Hippocampal formation (tissue), 2 donors: ENCODE results near the gene ITGA1.

Experiments
- DNase-seq, 2 donors: peaks; one replicate each; lab custom pipeline; 2025; lab: John Stamatoyannopoulos, UW

ITGA1 gene

GRCh38 chr5:52772668-52773067, 15.0 kb upstream of the ITGA1 start:
- DNase-seq = no peak

DNA sequence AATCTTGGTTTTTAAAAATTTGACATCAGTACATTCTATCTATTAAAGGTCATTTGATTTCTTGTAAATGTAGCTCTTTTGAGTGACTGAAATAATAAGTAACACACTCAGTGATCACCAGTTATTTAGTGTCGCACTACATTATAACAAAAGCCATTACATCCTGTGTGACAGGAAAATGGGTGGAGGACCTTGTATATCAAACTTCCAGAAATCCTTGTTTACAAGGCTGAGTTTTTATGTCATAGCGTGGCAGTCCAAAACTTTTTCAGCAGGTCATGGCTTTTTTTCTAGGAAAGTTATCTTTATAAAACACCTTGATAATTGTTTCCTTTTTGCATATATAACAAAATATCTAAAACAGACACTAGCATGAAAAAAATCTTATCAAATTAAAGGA, 14.4 kb upstream of the ITGA1 start:
- DNase-seq = no peak

- DNase-seq = no peak
These were observed 13.7 kb upstream of the ITGA1 start for GRCh38 chr5:52774005-52774410.

DNA sequence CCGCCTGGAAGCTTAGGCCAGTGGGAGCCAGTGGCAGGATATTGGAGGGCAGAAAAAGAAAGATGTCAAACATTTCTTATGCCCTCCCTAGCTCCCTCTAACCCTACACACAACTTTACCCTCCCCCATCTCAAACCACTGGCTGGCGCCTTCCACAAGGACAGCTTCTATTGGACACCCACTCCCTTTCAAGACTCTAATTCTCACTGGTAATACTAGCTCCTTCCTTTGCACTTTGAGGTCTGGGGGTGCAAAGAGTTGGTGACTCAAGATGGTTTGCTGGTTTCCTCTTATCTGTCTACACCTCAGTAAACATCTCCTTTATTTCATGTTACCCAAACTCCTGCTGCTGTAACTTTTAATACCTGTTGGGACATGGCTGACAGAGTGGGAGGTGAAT, 11.6 kb upstream of the ITGA1 start:
- DNase-seq = no peak

GRCh38 chr5:52777186-52777585, 10.5 kb upstream of the ITGA1 start:
- DNase-seq = no peak

DNA sequence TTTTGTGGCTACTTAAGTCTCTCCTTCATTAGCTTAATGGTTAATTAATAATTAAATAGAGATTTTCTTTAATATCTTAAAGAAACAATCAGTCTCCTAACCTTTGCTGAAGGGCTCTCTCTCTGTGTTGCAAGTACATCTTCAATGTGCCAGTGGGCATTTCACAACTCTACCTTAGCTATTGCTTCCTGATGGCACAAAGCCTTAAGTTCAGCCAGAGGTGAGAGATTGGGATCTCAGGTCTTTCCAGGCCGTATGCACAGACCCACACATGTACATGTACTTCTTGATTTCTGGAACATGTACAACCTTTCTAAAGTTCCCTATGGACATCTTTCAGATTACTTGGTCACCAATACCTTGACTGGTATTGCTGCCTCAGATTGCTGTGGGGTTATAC, 8.9 kb upstream of the ITGA1 start:
- no peak for DNase-seq

DNA sequence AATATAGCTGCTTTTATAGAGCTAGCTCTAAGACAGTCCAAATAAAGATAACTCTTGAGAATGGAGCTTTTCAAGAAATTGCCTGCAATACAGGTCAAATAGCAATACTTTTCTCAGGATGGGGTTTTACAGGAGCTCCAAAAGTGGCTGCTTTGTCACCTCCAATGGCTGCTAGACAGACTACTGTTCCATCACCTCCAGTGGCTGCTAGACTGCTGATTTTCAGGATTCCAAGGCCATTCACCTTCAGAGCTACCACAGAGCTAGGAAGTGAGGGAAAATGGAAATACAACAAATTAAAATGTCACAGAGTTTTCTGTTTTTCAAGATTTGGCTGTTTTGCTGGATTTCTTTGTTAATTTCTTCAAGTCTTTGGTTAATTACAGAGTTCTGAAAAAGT, 8.5 kb upstream of the ITGA1 start:
- no peak for DNase-seq

- no peak for DNase-seq
These were observed 4.3 kb upstream of the ITGA1 start for GRCh38 chr5:52783226-52783959.

GRCh38 chr5:52784737-52785136, 3.0 kb upstream of the ITGA1 start:
- DNase-seq = no peak

GRCh38 chr5:52786391-52786790, 1.3 kb upstream of the ITGA1 start:
- no peak for DNase-seq

DNA sequence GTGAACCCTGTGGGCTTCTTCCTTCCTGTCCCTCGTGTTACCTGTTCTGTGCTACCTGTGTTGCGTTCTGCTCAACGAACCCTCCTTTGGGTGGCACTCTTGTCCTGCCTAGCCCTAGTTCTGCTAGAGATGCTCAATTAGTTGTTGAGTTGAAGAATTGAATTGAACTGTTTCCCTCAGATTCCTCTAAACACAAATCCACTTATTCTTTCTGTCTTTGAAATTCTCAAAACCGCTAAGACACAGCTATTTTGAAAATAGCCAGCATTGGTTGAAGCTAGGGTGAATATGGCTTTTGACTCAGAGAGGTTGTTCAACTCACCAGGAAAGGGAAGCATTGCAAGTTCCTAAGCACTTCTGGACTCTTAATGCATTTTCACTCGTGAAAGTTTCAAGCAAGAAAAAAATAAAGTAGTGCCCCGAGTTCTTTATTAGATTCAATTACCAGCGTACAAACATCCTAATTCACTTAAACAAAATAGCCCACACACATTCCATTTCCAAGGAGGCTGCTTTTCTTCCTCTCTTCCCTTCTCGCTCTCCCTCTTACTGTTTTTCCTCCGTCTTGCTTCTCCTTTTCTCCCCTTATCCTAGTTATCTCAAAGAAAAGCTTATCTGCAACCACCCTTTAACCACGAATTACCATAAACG, 642 bp upstream of the ITGA1 start:
- DNase-seq = no peak

GRCh38 chr5:52788505-52788821, 747 bp downstream of the ITGA1 start:
- no peak for DNase-seq

GRCh38 chr5:52789378-52789777, 1.7 kb downstream of the ITGA1 start:
- DNase-seq = no peak

- no peak for DNase-seq
These were observed 2.1 kb downstream of the ITGA1 start for GRCh38 chr5:52789851-52790250.

DNA sequence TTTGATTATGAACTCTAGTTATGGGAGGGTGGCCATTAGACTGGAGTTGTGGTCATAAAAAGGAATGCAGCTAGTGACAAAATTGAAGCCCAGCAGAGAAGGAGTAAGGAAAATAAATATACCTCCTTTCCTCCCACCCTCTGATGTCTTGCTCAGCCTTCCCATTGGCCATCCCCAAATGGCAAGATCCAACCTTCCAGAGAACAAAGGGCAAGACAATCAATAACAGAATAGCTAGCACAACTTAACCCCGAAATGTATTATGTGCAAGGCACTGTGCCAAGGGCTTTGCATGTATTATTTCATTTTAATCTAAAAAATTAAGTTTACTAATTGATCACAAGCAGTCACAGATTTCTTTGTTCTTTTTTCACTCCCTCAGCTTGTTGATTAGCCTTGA, 3.6 kb downstream of the ITGA1 start:
- DNase-seq = no peak

- no peak for DNase-seq
These were observed 6.8 kb downstream of the ITGA1 start for GRCh38 chr5:52794519-52794918.

DNA sequence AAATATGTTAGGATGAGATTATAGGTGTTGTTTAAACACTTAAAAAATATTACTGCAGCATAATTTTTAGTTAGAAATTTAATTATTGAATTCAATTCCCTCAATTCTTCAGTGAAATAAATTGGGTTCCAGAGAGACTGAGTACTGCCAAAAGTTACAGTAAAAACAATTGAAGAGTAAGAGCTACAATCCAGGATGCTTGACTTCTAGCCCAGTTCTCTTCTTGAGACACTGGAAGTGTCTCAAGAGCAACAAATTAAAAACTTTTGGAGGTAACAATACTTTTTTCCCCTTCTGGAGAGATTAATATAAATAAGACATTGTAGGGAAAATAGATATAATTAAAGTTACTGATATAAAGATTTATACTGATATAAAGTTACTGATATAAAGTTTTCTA, 8.3 kb downstream of the ITGA1 start:
- no peak for DNase-seq

DNA sequence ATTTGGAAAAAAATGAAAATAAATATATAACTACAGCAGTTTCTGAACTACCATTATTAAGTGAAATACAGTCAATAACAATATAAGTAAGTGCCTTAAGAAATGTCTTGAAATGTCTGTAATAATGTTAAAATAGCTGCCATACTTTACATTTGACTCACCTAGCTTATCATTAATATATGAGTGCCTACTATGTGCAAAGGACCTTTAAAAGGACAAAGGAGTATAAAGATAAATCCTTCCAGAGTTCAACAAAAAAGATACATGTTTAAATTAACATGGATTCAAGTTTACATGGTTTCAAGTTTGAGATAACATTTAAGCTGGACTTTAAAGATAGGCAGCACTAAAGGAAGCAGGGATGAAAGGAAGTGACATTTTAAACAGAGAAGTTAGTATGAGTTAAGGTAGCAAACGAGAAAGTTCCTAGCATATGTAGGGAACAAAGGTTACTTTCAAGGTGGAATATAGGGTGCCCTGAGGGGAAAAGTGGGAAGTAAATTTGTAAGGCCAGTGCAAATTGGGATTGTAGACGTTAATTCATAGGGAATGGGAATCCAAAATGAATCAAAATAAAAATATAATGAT, 8.9 kb downstream of the ITGA1 start:
- no peak for DNase-seq

- no peak for DNase-seq
These were observed 11.2 kb downstream of the ITGA1 start for GRCh38 chr5:52798938-52799337.

GRCh38 chr5:52799358-52799982, 11.8 kb downstream of the ITGA1 start:
- no peak for DNase-seq

GRCh38 chr5:52799983-52800393, 12.3 kb downstream of the ITGA1 start:
- DNase-seq = peak; percentile 86 to 91

DNA sequence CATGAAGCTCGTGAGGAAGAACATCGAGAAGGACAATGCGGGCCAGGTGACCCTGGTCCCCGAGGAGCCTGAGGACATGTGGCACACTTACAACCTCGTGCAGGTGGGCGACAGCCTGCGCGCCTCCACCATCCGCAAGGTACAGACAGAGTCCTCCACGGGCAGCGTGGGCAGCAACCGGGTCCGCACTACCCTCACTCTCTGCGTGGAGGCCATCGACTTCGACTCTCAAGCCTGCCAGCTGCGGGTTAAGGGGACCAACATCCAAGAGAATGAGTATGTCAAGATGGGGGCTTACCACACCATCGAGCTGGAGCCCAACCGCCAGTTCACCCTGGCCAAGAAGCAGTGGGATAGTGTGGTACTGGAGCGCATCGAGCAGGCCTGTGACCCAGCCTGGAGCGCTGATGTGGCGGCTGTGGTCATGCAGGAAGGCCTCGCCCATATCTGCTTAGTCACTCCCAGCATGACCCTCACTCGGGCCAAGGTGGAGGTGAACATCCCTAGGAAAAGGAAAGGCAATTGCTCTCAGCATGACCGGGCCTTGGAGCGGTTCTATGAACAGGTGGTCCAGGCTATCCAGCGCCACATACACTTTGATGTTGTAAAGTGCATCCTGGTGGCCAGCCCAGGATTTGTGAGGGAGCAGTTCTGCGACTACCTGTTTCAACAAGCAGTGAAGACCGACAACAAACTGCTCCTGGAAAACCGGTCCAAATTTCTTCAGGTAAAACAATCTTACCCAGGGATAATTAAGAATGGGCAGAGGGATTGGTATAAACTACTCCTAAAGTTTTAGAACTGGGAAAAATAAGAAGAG, 12.9 kb downstream of the ITGA1 start:
- DNase-seq = peak; percentile 12 to 19
